ENCODE measurements around the gene GRM4. TPM values are rescaled to one million over a fixed set of nuclear protein-coding genes. Genes with fewer than 3 reads are reported as not detected.

GRM4 gene
- total and polyA plus RNA-seq, 9 of the 15 experiments (the other 6 are each of a cell fraction or from before 2014, with no cell fraction given), result 0.18 TPM; not detected in 8

GRCh38 chr6:33975661-33976436 lies 170.0 kb downstream of the GRM4 start:
- no TSS peak for BruUV-seq (replicated peaks)
- intact Hi-C loops (cut with micrococcal nuclease), result loop anchor here (10.0 kb wide), 1 partner anchor 179 kb away; no protein-coding TSS in a partner anchor
- TF ChIP-seq FOSL1 (tag; conservative IDR thresholded peaks at IDR 0.05), result no peak
- TF ChIP-seq, protein P1, sequence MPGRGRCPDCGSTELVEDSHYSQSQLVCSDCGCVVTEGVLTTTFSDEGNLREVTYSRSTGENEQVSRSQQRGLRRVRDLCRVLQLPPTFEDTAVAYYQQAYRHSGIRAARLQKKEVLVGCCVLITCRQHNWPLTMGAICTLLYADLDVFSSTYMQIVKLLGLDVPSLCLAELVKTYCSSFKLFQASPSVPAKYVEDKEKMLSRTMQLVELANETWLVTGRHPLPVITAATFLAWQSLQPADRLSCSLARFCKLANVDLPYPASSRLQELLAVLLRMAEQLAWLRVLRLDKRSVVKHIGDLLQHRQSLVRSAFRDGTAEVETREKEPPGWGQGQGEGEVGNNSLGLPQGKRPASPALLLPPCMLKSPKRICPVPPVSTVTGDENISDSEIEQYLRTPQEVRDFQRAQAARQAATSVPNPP (IDR thresholded peaks at IDR 0.05; ENCODE audit: borderline replicate concordance, insufficient read depth, insufficient read length), result no peak
- no peak for TF ChIP-seq ZNF445 (CRISPR knock-in tag; IDR thresholded peaks at IDR 0.05; ENCODE audit: low read depth)
- TF ChIP-seq ZBTB7A (IDR thresholded peaks at IDR 0.05; ENCODE audit: borderline replicate concordance, control insufficient read depth, low read depth, low read length), result no peak
- no peak for TF ChIP-seq TBP (optimal IDR thresholded peaks at IDR 0.05; ENCODE audit: low read depth, low read length)
- no peak for TF ChIP-seq MYC (IDR thresholded peaks at IDR 0.05; ENCODE audit: low read depth, low read length)
- no peak for TF ChIP-seq MYC (CRISPR knock-in tag; IDR thresholded peaks at IDR 0.05; ENCODE audit: borderline replicate concordance, low read depth)
- TF ChIP-seq ZNF79 (CRISPR knock-in tag; IDR thresholded peaks at IDR 0.05; ENCODE audit: low read depth), result no peak
- no peak for TF ChIP-seq RCOR1 (IDR thresholded peaks at IDR 0.05; ENCODE audit: borderline replicate concordance in 1 of 2, low read depth in 2 of 2, low read length in 2 of 2)
- TF ChIP-seq JUNB (CRISPR knock-in tag; conservative IDR thresholded peaks at IDR 0.05), result no peak
- TF ChIP-seq, protein P2, sequence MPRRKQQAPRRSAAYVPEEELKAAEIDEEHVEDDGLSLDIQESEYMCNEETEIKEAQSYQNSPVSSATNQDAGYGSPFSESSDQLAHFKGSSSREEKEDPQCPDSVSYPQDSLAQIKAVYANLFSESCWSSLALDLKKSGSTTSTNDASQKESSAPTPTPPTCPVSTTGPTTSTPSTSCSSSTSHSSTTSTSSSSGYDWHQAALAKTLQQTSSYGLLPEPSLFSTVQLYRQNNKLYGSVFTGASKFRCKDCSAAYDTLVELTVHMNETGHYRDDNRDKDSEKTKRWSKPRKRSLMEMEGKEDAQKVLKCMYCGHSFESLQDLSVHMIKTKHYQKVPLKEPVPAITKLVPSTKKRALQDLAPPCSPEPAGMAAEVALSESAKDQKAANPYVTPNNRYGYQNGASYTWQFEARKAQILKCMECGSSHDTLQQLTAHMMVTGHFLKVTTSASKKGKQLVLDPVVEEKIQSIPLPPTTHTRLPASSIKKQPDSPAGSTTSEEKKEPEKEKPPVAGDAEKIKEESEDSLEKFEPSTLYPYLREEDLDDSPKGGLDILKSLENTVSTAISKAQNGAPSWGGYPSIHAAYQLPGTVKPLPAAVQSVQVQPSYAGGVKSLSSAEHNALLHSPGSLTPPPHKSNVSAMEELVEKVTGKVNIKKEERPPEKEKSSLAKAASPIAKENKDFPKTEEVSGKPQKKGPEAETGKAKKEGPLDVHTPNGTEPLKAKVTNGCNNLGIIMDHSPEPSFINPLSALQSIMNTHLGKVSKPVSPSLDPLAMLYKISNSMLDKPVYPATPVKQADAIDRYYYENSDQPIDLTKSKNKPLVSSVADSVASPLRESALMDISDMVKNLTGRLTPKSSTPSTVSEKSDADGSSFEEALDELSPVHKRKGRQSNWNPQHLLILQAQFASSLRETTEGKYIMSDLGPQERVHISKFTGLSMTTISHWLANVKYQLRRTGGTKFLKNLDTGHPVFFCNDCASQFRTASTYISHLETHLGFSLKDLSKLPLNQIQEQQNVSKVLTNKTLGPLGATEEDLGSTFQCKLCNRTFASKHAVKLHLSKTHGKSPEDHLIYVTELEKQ (CRISPR knock-in tag; IDR thresholded peaks at IDR 0.05), result no peak
- TF ChIP-seq SNRNP70 (optimal IDR thresholded peaks at IDR 0.05; ENCODE audit: low read depth, low read length), result no peak
- no peak for TF ChIP-seq ZNF133 (CRISPR knock-in tag; IDR thresholded peaks at IDR 0.05)
- no peak for TF ChIP-seq ZNF76 (CRISPR knock-in tag; IDR thresholded peaks at IDR 0.05; ENCODE audit: borderline replicate concordance)
- no peak for TF ChIP-seq FOXJ3 (CRISPR knock-in tag; IDR thresholded peaks at IDR 0.05)
- no peak for TF ChIP-seq BRD9 (IDR thresholded peaks at IDR 0.05; ENCODE audit: low read depth, partially characterized antibody)
- TF ChIP-seq ZBTB8A (IDR thresholded peaks at IDR 0.05; ENCODE audit: partially characterized antibody), result no peak
- no peak for TF ChIP-seq L3MBTL2 (IDR thresholded peaks at IDR 0.05)

More at GRCh38 chr6:33975661-33976436, 170.0 kb downstream of the GRM4 start:
- H3K36me3 ChIP-seq (ENCODE audit: control insufficient read depth, insufficient read depth, low read length), result no peaks in the 10 kb centered on the region
- CTCF ChIA-PET (ENCODE audit: low intra/inter-chr PET ratio), result no interaction called here
- no peak overlapping the region for H3K27ac ChIP-seq (ENCODE audit: extremely low read depth, low read depth, low read length)
- no peak overlapping the region for H3K4me2 ChIP-seq (ENCODE audit: insufficient read depth, low read length)
- WGBS (ENCODE audit: insufficient coverage, low coverage, missing lambda C conversion rate), result 10% methylated on average over 31 of the region's 44 CpGs
- no peak overlapping the region for H2AFZ ChIP-seq (ENCODE audit: low read depth, low read length)
- H3K9me1 ChIP-seq (ENCODE audit: control insufficient read depth, insufficient read depth, low read length), result no peaks in the 10 kb centered on the region
- DNase-seq (ENCODE audit: extremely low read depth in 1 of 4, low spot score in 3 of 4) (no peak), FAIRE-seq (no peak), ATAC-seq (no peak)
- H3K4me3 ChIP-seq, result no peak overlapping the region
- H3K4me1 ChIP-seq (replicated peaks in 1 of 2; ENCODE audit: control insufficient read depth in 2 of 2, insufficient read depth in 2 of 2, low read length in 2 of 2), result peaks cover 0 to 6% of the 10 kb centered on the region in 2 experiments; a peak in 1 of 5 replicates
- in situ Hi-C loops (cut with MboI), result no loop called here
- H3K27me3 ChIP-seq (ENCODE audit: control insufficient read depth in 2 of 2, insufficient read depth in 2 of 2, low read length in 2 of 2), result peaks cover 41 to 53% of the 10 kb centered on the region in 2 experiments
- no peak overlapping the region for H3K9ac ChIP-seq (ENCODE audit: insufficient read depth in 1 of 2, low read depth in 2 of 2, low read length in 2 of 2)
- H3K79me2 ChIP-seq (ENCODE audit: control insufficient read depth, insufficient read depth, low read length), result no peaks in the 10 kb centered on the region
- POLR2A ChIA-PET, result interaction anchor here (0.7 kb wide), 1 partner anchor 9 kb away, joined by 3 read pairs; no protein-coding TSS in a partner anchor
- peaks cover 17% of the 10 kb centered on the region for H4K20me1 ChIP-seq (replicated peaks; ENCODE audit: control insufficient read depth, insufficient read depth, low read length)
- H3K9me3 ChIP-seq (replicated peaks; ENCODE audit: control insufficient read depth, insufficient read depth, low read depth, low read length), result no peaks in the 10 kb centered on the region
